HL-60 (cell line): ENCODE measurements around the gene NTHL1.

ENCODE experiments used
- DNase-seq, 2 experiments: peaks; one replicate each; pipeline ENCODE4 v3.0.0-alpha.2; 2010 to 2020; ENCODE audit warnings: low read depth in 1 of 2, low spot score in 1 of 2
- H3K27ac ChIP-seq: fragments of 250-450 bp; sonication (Bioruptor Pico); replicated peaks from 2 replicates; pipeline ENCODE4 v1.5.1; 2020; ENCODE audit warnings: mild to moderate bottlenecking, moderate library complexity
- H3K27me3 ChIP-seq: fragments of 250-450 bp; sonication (Bioruptor Pico); 2 replicates; pipeline ENCODE4 v1.5.1; 2021; ENCODE audit warnings: mild to moderate bottlenecking, moderate library complexity; ENCODE audit not compliant: insufficient read depth, poor library complexity, severe bottlenecking
- H3K4me3 ChIP-seq: replicated peaks from 2 replicates; pipeline ENCODE4 v1.5.1; 2011; ENCODE audit warnings: mild to moderate bottlenecking, control low read depth, low read length; ENCODE audit not compliant: insufficient read depth
- GABPA ChIP-seq: IDR thresholded peaks from 2 replicates; pipeline ENCODE4 v1.6.1; 2012; ENCODE audit warnings: low read depth
- POLR2AphosphoS5 ChIP-seq: IDR thresholded peaks from 2 replicates; pipeline ENCODE4 v1.6.1; 2012; ENCODE audit warnings: low read depth
- SPI1 ChIP-seq: IDR thresholded peaks from 2 replicates; pipeline ENCODE4 v1.6.1; 2012; ENCODE audit warnings: low read depth, mild to moderate bottlenecking, borderline replicate concordance
- TF ChIP-seq, protein P1 (sequence below): IDR thresholded peaks from one replicate; pipeline ENCODE4 v1.5.1; 2011; ENCODE audit warnings: low read length, control low read depth, inconsistent platforms; ENCODE audit not compliant: insufficient read depth
- TF ChIP-seq, protein P2 (sequence below): IDR thresholded peaks from 2 replicates; pipeline ENCODE4 v1.6.1; 2012; ENCODE audit warnings: low read depth; ENCODE audit not compliant: insufficient replicate concordance

Gene NTHL1

DNA sequence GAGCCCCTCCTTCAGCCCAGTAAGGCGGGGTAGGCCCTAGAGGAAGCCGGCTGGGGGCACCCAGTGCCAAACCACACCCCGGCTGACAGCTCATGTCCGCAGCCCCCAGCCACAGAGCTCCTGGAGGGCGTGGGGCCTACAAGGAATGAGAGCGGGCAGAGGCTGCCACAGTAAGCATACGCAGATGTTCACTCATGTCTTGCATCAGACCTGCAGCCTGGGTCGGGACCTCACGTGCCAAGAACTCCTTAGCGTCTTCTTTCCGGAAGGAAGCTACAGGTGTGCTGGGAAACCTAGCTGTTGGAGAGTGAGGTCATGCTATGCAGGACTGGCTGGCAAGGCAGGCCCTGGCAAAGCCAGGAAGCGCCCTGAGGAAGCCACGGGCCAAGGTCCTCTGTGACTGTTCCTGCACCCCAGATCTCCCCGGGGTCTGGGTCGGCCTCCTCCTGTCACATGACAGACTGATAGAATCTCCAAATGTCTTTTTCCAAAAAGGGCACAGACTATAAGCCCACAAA lies 39.6 kb downstream of the NTHL1 start:
- peak; percentile 82 to 98 for DNase-seq
- peak overlapping the region; percentile 64 for H3K27ac ChIP-seq
- H3K4me3 ChIP-seq: peak overlapping the region; percentile 63
- TF ChIP-seq GABPA (no peak), POLR2AphosphoS5 (peak; percentile 72)
- no peaks in the 10 kb centered on the region for H3K27me3 ChIP-seq

GRCh38 chr16:2007081-2007836 lies 40.4 kb downstream of the NTHL1 start:
- H3K27ac ChIP-seq: peak overlapping the region; percentile 64
- peak overlapping the region; percentile 63 for H3K4me3 ChIP-seq
- TF ChIP-seq GABPA (no peak), SPI1 (no peak), POLR2AphosphoS5 (no peak)
- TF ChIP-seq, protein P1, sequence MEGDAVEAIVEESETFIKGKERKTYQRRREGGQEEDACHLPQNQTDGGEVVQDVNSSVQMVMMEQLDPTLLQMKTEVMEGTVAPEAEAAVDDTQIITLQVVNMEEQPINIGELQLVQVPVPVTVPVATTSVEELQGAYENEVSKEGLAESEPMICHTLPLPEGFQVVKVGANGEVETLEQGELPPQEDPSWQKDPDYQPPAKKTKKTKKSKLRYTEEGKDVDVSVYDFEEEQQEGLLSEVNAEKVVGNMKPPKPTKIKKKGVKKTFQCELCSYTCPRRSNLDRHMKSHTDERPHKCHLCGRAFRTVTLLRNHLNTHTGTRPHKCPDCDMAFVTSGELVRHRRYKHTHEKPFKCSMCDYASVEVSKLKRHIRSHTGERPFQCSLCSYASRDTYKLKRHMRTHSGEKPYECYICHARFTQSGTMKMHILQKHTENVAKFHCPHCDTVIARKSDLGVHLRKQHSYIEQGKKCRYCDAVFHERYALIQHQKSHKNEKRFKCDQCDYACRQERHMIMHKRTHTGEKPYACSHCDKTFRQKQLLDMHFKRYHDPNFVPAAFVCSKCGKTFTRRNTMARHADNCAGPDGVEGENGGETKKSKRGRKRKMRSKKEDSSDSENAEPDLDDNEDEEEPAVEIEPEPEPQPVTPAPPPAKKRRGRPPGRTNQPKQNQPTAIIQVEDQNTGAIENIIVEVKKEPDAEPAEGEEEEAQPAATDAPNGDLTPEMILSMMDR: no peak
- TF ChIP-seq, protein P2, sequence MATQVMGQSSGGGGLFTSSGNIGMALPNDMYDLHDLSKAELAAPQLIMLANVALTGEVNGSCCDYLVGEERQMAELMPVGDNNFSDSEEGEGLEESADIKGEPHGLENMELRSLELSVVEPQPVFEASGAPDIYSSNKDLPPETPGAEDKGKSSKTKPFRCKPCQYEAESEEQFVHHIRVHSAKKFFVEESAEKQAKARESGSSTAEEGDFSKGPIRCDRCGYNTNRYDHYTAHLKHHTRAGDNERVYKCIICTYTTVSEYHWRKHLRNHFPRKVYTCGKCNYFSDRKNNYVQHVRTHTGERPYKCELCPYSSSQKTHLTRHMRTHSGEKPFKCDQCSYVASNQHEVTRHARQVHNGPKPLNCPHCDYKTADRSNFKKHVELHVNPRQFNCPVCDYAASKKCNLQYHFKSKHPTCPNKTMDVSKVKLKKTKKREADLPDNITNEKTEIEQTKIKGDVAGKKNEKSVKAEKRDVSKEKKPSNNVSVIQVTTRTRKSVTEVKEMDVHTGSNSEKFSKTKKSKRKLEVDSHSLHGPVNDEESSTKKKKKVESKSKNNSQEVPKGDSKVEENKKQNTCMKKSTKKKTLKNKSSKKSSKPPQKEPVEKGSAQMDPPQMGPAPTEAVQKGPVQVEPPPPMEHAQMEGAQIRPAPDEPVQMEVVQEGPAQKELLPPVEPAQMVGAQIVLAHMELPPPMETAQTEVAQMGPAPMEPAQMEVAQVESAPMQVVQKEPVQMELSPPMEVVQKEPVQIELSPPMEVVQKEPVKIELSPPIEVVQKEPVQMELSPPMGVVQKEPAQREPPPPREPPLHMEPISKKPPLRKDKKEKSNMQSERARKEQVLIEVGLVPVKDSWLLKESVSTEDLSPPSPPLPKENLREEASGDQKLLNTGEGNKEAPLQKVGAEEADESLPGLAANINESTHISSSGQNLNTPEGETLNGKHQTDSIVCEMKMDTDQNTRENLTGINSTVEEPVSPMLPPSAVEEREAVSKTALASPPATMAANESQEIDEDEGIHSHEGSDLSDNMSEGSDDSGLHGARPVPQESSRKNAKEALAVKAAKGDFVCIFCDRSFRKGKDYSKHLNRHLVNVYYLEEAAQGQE: no peak
- H3K27me3 ChIP-seq: no peaks in the 10 kb centered on the region
- DNase-seq: no peak

DNA sequence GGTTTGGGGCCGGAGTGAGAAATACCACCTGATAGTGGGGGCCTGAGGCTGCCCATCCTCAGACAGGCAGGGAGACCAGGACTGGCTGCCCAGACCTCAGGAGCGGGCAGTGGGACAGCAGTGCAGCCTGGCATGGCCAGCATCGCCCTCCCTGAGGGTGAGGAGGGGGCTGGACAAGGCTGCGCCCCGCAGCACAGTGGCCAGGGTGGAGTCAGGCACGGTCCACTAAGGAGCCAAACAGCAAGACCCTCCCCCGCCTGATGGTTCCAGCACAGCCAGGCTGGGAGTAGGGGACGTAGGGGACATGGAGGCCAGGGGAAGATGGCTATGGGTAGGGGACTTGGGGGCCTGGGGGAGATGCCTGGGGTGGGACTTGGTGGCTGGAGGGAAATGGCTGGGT lies 41.3 kb downstream of the NTHL1 start:
- TF ChIP-seq, protein P1: no peak
- TF ChIP-seq SPI1 (no peak), GABPA (no peak), POLR2AphosphoS5 (no peak)
- TF ChIP-seq, protein P2: no peak
- Histone ChIP-seq H3K4me3 (no peak overlapping the region), H3K27ac (no peak overlapping the region), H3K27me3 (no peaks in the 10 kb centered on the region)
- no peak for DNase-seq

- H3K27me3 ChIP-seq: no peaks in the 10 kb centered on the region
- no peak overlapping the region for H3K4me3 ChIP-seq
- no peak for DNase-seq
- no peak overlapping the region for H3K27ac ChIP-seq
- TF ChIP-seq POLR2AphosphoS5 (no peak), SPI1 (no peak), GABPA (no peak)
- TF ChIP-seq, protein P1: no peak
- TF ChIP-seq, protein P2: no peak
Observed at GRCh38 chr16:2005646-2006045, 42.0 kb downstream of the NTHL1 start.
